ENCODE measurements around the gene CDC42BPG.
"Not testable (repeated sequence)": the region's sequence is repeated elsewhere in the genome, so short reads cannot be mapped to it uniquely, and the experiment has no call there.

CDC42BPG gene

DNA sequence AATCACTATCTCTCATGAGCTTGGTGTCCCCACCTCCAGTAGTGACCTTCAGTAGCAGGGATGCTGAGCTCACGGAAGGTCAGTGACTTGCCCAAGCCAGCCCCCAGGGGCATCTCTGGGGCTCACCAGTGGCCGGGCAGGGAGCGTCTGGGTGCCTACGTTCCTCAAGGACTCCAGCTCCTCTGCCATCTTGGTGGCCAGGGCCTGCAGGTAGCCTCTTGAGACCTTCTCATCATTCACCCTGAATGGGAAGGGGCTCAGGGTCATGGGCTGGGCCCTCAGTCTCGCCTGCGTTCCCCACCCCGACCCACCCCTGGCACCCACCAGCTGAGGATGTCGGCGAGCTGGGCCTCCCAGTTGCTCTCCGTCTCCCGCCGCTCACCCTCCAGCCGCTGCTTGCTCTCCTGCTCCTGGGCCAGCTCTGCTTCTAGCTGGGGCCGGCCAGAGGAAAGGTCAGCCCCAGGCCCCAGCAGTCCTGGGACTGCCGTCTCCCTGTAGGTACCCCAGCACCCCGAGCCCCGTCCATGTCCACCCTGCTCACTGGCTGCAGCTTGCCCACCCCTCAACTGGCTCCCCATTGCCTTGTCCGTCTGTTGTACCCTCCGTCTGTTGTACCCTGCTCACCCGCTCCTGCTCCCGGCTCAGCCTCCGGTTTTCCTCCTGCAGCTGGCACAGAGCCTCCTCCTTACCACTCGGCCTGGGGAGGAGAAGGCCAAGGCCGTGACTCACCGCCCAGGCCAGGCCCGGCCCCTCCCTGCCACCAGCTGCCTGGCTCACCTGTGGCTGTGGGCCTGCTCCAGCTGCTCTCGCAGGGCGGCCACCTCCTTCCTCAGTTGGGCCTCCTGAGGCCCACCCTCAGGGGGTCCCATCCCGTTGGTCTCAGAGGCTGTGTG is 9.5 kb downstream of the CDC42BPG start:
- peak; percentile 61 for FAIRE-seq
- peak; percentile 60 for DNase-seq (ENCODE audit: low spot score)

- DNase-seq (ENCODE audit: low spot score): no peak
- no peak for FAIRE-seq
Observed at GRCh38 chr11:64834031-64834722, 10.3 kb downstream of the CDC42BPG start.

DNA sequence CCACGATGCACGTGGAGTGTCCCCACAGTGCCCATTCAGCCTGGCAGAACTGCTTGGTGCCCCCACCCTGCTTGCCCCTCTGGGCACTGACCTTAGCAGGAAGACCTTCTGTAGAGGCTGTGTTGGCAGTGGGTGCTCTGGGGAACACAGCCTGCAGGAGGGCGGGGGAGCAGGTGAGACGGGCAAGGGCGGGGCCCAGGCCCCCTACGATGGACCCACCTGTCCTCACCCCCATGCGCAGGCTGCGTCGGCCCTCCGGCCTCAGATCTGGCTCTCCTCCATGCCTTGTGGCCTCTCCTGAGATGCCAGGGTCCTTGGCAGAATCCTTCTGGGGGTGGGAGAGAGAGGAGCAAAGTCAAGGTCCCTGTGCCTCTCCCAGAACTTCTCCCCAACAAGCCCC is 10.9 kb downstream of the CDC42BPG start:
- DNase-seq (ENCODE audit: low spot score): no peak

DNA sequence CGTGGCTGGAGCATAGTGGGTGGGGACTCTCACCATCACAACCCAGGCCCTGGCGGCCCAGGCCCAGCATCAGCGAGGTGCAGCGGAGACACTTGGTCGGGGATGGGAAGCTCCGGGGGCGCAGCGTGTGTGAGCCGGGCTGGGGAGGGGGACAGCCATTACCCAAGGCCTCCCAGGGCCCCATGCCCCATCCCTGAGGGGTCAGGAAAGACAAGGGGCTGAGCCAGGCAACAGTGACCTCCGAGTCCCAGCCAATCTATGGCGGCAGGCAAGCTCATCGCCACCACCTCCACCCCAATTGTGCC is 11.3 kb downstream of the CDC42BPG start:
- no peak for FAIRE-seq

More for the DNA sequence above, 10.9 kb downstream of the CDC42BPG start:
- no peak for FAIRE-seq

GRCh38 chr11:64832467-64833197 is 11.8 kb downstream of the CDC42BPG start:
- DNase-seq (ENCODE audit: low spot score): no peak
- no peak for FAIRE-seq

More for the DNA sequence above, 11.3 kb downstream of the CDC42BPG start:
- DNase-seq (ENCODE audit: low spot score): no peak

DNA sequence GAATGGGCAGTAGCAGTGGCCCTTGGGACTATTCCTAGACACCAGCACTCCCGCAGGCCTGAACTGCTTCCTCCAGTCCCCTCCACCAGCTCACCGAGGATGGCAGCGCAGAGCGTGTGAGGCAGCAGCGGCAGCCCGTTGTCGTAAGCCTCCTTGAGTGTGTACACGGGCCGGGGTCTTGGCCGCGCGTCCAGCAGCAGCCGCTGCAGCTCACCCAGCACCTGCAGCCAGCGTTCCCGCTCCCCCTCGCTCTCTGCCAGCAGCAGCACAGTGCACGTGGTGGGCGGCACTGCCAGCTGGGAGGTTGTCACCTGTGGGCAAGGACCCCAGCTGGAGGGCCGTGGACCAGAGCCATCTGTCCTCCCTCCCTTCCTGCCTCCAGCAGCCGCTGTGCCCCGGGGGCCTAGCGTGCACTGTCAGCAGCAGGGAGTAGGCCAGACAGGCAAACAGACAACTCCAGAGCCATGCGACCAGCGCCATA is 13.0 kb downstream of the CDC42BPG start:
- DNase-seq (ENCODE audit: low spot score): no peak
- no peak for FAIRE-seq

GRCh38 chr11:64829536-64830251 is 14.8 kb downstream of the CDC42BPG start:
- FAIRE-seq (no peak), DNase-seq (ENCODE audit: low spot score) (no peak)

- DNase-seq (ENCODE audit: low spot score) (no peak), FAIRE-seq (no peak)
Observed at GRCh38 chr11:64827451-64827839, 17.0 kb downstream of the CDC42BPG start.

GRCh38 chr11:64826578-64827450 is 17.6 kb downstream of the CDC42BPG start:
- no peak for DNase-seq (ENCODE audit: low spot score)
- FAIRE-seq: no peak

- DNase-seq (ENCODE audit: low spot score): no peak
- no peak for FAIRE-seq
Observed at GRCh38 chr11:64826062-64826461, 18.4 kb downstream of the CDC42BPG start.

DNA sequence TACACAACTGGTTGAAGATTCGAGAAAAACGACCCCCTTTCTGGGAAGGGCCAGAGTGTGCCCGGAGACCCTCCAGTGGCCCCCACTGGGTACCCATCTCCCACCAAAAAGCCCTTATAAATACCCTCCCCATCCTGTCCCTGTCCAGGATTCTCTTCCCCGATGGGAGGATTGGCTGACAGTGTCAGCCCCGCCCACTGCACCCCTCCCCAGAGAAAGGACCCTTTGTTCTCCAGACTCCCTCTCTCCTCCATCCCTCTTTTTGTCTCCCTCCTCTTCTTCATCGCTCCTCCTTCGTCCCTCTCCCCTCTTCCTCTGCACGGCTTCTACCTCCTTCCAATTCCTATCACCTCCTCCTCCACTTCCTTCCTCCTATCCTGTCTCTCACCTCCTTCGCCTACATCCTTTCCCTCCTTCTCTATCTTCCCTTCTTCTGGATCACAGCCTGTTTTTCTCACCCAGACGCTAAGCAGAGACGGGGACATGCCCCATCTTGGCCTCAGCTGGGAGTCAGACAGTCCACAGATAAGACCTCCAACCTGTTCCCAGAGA is 20.8 kb downstream of the CDC42BPG start:
- FAIRE-seq (no peak), DNase-seq (ENCODE audit: low spot score) (no peak)

- DNase-seq (ENCODE audit: low spot score) (no peak), FAIRE-seq (no peak)
Observed at GRCh38 chr11:64817476-64817875, 27.0 kb downstream of the CDC42BPG start.

DNA sequence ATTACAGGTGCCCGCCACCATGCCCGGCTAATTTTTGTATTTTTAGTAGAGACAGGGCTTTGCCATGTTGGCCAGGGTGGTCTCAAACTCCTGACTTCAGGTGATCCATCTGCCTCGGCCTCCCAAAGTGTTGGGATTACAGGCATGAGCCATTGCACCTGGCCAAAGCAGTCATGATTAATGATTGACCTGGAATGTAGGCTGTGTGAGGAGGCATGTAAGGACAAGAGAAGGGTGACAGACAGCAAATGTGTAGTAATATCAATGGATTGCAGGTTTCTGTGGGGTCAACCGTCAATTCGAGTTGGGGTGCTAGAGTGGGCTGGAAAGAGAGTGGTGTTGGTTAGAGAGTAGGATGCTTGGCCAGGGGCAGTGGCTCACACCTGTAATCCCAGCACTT is 29.0 kb downstream of the CDC42BPG start:
- FAIRE-seq; DNase-seq (ENCODE audit: low spot score): not testable (repeated sequence)

DNA sequence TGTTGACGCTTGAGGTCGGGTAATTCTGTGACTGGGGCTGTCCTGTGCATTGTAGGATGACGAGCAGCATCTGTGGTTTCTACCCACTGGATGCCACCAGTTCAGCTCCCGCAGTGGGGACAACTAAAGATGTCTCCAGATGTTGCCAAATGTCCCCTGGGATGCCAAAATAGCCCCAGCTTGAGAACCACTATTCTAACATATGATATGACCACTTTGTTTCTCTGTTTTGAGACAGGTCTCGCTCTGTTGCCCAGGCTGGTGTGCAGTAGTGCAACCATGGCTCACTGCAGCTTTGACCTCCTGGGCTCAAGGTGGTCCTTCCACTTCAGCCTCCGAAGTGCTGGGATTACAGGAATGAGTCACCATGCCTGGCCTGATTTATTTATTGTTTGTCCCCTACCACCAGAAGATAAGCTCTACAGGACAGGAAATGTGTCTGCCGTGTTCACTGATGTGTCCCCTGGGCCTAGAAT is 29.7 kb downstream of the CDC42BPG start:
- FAIRE-seq: no peak
- DNase-seq (ENCODE audit: low spot score): peak; percentile 39

- no peak for FAIRE-seq
- DNase-seq (ENCODE audit: low spot score): no peak
Observed at GRCh38 chr11:64813826-64814225, 30.6 kb downstream of the CDC42BPG start.

DNA sequence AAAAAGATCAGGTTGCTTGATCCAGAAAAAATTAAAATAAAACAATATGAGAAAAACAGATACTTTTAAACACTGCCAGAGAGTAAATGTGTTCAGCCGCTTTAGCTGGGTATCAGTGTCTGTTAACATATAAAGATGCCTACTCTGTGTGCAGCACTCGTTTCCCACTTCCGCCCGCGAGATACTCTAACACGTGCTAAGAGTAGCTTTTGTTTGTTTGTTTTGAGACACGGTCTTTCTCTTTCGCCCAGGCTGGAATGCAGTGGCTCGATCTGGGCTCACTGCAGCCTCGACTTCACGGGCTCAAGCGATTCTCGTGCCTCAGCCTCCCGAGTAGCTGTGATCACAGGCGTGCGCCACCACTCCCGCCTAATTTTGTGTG is 33.6 kb downstream of the CDC42BPG start:
- DNase-seq (ENCODE audit: low spot score): no peak
- no peak for FAIRE-seq

DNA sequence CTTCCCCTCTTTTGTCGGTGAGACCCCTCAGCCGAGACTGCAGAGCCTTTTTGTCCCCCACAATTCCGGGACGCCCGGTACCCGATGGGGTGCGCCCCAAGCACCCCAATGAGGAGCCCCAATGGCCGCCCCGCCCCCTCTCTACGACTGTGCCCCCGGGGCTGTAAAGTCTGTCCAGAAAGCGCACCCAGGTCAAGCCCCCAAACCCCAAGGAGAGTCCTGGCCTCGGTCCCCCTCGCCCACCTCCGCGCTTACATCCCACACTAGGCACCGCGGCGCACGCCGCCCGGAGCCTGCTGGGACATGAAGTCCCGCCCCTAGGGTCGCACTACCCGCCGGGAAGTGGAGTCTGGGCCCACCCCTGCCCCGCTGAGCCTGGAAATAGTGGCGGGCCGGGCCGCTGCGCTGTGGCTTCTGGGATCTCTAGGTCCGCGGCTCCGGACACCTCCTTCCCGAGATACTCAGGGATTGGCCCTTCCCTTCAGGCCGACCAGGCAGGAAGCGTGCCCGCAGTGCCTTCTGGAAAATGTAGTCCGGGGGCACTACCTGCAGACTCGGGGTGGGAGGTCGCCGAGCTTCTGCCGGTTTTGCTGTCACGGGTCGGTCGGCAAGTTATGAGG is 34.1 kb downstream of the CDC42BPG start, which contains the start of gene MEN1:
MEN1 (minus strand) TSS at position 281 of the 620 bp plus-strand sequence. CDS start 442 bp downstream, outside the sequence.
- peak; percentile 86 for DNase-seq (ENCODE audit: low spot score)
- peak; percentile 81 for FAIRE-seq

- DNase-seq (ENCODE audit: low spot score): no peak
- no peak for FAIRE-seq
Observed at GRCh38 chr11:64809781-64810241, 34.6 kb downstream of the CDC42BPG start.

DNA sequence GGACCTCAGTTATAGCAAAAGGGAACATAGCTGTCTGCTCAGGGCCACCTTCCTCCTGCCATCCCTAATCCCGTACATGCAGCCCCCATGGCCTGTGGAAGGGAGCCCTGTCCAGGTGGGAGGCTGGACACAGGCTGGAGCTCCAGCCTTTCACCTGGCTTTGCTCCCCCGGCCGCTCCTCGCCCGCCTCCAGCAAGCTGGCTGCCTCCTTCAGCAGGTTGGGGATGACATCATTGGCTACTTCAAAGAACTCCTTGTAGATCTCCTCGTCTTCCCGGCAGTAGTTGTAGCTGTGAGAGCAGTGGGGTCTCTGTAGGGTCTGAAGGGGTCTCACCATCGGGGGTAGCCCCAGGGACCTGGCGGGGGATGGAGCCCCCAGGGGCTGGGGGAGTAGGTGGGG is 39.0 kb downstream of the CDC42BPG start:
- DNase-seq (ENCODE audit: low spot score) (no peak), FAIRE-seq (no peak)

Data from RCC 7860 (cell line).